Non-pigmented ciliary epithelial cell (primary cell): ENCODE data around the gene ST3GAL2.
"Not testable (repeated sequence)": the region's sequence is repeated elsewhere in the genome, so short reads cannot be mapped to it uniquely, and the experiment has no call there.

Experiments used
- DNase-seq: peaks from one replicate; pipeline ENCODE4 v3.0.0-alpha.2; 2010; ENCODE audit warnings: low read depth

The ST3GAL2 gene

GRCh38 chr16:70417661-70418060, 21.2 kb downstream of the ST3GAL2 start:
- DNase-seq: no peak

- DNase-seq: no peak
Observed at GRCh38 chr16:70416748-70417616, 21.9 kb downstream of the ST3GAL2 start.

- DNase-seq: not testable (repeated sequence)
Observed at GRCh38 chr16:70413572-70413971, 25.3 kb downstream of the ST3GAL2 start.

GRCh38 chr16:70412385-70412784, 26.5 kb downstream of the ST3GAL2 start:
- no peak for DNase-seq

GRCh38 chr16:70410734-70411133, 28.2 kb downstream of the ST3GAL2 start:
- DNase-seq: no peak

- DNase-seq: no peak
Observed at GRCh38 chr16:70407811-70408274, 31.1 kb downstream of the ST3GAL2 start.

DNA sequence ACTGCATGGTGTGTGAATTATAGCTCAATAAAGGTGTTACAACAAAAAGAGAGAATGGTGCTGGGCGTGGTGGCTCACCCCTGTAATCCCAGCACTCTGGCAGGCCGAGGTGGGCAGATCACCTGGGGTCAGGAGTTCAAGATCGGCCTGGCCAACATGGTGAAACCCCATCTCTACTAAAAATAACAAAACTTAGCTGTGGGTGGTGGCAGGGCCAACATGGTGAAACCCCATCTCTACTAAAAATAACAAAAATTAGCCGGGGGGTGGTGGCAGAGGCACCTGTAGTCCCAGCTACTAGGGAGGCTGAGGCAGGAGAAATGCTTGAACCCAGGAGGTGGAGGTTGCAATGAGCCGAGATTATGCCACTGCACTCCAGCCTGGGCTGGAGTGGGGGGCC, 32.8 kb downstream of the ST3GAL2 start:
- not testable (repeated sequence) for DNase-seq

GRCh38 chr16:70402916-70403659, 35.8 kb downstream of the ST3GAL2 start:
- no peak for DNase-seq

- DNase-seq: no peak
Observed at GRCh38 chr16:70399951-70400350, 38.9 kb downstream of the ST3GAL2 start.

DNA sequence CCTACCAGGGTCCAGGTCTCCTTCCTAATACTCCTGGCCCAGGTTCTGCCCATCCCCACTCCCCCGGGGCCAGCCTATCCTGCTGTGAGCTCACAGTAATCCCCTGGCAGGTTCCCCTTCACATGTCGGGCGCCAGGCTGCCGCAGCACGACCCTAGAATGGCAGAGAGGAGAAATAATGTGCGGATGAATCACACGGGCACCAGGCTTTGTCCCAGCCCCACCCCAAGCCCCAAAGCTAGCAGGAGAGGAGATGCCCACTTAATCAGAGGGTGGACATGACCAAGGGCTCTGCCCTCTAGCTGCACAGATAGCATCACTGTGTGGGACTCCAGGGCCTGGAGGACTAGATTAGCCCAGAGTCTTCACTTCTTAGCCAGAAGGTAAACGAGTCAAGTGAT, 39.5 kb downstream of the ST3GAL2 start:
- DNase-seq: no peak

- DNase-seq: no peak
Observed at GRCh38 chr16:70398177-70398743, 40.6 kb downstream of the ST3GAL2 start.

- no peak for DNase-seq
Observed at GRCh38 chr16:70396246-70396904, 42.5 kb downstream of the ST3GAL2 start.

DNA sequence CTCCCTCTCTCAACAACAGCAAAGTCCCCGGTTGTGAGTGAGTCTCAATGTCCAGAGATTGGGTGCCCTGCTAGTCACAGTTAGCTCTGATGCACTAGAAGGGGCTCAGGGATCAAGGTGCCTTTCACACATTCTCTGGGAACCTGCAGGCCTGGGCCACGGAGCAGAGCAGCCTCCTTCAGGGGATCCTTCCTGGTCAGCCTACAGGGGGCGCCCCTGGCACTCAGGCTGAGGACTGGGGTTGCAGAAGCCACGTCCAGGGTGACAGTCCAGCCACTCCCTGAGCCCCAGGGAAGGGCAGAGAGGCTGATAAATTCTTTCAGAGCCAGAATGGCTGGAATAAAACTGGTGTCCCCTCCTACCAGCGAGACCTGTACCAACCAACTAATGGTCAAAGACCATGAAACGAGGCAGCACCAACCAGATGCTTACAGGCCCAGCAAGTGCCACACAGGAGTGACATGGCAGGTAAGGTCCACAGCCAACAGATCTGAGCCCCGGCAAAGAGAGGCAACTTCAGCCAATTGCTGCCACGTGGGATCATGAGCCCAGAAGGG, 43.5 kb downstream of the ST3GAL2 start:
- DNase-seq: no peak

GRCh38 chr16:70394853-70395252, 44.0 kb downstream of the ST3GAL2 start:
- DNase-seq: no peak

DNA sequence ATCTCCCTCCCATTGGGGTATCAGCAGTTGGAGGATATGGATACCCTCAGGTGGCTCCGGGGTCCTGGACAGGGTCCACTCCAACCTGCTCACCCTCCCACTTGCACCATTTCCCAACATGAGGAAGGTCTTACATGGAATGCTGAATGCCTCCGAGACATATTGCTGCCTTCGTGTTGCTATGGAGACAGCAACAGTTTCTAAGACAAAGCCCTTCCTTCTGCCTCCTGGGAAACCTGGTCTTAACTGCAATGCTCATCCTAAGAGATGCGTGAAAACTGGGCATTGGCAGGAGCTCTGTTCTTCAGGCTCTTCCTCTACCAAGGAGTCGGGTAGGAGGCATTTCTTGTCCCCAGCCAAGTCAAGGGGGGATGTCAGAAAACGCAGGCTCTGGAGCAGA, 45.2 kb downstream of the ST3GAL2 start:
- no peak for DNase-seq

GRCh38 chr16:70392606-70393005, 46.3 kb downstream of the ST3GAL2 start:
- DNase-seq: no peak

DNA sequence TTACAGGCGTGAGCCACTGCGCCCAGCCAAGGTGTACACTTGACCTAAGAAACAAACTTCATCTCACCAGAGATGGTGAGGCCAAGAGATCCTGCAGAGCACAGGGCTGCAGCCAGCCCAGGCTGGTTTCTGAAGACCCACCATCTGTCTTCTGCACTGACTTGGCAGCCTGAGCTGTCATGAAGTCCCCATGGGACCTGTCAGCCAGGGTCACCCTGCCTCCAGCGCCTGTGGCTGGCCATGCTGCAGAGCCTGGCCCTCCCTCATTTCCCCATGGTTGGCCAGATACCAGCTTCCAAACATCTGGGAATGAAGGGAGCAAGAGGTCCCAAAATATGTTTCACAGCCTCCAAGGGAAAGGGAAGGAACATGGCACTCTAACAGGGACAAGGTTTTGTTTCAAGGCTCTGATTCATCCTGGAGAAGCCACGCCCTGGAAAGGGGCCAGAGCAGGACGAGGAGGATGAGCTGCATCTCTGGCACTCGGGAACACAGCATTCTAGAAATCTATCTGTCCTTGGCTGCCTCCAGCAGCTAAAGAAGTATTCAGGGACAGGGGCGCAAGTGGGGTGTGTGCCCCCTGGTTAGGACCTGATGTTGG, 46.9 kb downstream of the ST3GAL2 start:
- DNase-seq: no peak

- DNase-seq: no peak
Observed at GRCh38 chr16:70391446-70391845, 47.5 kb downstream of the ST3GAL2 start.

GRCh38 chr16:70390774-70391173, 48.1 kb downstream of the ST3GAL2 start:
- no peak for DNase-seq

DNA sequence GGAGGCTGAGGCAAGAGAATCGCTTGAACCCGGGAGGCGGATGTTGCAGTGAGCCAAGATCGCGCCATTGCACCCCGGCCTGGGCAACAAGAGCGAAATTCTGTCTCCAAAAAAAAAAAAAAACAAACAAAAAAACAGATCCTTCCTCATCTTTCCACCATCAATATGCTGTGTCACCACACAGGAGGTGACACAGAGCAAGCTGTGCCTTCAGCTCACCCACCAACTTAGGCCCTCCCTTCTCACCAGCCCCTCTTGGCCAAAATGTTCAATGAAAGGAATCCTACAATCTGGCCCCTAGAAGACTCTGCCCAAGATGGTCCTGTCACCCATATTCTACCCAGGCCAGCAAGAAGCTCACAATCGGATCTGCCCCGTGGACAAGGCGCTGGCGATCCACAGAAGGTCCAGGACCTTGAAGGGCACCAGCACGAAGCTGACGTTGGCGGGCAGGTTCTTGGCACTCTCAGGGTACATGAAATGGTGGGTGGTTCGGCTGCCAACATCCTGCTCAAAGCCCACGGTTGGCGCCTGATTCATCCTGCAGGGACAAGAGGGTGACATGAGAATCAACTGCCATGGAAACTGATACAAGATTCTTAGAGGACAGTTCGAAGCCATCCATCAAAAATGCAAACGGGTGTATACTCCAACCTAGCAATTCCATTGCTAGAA, 50.8 kb downstream of the ST3GAL2 start:
- DNase-seq: no peak
